ENCODE results near the gene LGMN.

DNA sequence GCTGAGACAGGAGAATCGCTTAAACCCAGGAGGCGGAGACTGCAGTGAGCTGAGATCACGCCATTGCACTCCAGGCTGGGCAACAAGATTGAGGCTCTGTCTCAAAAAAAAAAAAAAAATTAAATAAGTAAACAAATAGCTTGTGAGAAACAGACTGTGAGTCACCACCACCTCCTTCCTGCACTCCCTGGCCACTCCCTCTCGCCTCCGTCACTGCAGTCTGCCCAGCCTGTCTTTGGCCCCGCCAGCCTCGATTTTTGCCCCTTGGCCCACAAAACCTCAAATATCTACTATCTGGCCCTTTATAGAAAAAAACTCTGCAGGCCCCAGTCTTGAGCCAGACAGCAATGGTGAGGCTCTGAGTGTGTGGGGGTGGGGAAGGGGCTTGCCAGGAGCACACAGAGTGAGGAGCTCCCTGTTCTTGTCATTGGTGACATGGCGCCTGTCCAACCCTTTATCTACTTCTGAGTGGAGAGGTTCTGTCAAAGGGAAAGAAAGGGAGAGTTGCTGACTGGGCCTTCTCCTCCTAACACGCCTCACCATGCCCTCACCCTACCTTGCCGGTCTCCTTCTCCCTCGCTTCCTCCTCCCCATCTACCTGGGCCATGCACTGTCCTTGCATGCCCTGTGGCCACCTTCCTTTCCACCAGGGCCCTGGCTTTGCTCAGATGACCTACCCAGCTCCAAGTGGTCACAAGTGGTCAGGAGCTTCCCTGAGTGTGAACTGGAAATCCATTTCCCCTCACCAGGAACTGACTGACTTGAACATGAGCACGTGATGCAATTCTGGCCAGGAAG, 22.1 kb downstream of the LGMN start:
- TF ChIP-seq, protein P1, sequence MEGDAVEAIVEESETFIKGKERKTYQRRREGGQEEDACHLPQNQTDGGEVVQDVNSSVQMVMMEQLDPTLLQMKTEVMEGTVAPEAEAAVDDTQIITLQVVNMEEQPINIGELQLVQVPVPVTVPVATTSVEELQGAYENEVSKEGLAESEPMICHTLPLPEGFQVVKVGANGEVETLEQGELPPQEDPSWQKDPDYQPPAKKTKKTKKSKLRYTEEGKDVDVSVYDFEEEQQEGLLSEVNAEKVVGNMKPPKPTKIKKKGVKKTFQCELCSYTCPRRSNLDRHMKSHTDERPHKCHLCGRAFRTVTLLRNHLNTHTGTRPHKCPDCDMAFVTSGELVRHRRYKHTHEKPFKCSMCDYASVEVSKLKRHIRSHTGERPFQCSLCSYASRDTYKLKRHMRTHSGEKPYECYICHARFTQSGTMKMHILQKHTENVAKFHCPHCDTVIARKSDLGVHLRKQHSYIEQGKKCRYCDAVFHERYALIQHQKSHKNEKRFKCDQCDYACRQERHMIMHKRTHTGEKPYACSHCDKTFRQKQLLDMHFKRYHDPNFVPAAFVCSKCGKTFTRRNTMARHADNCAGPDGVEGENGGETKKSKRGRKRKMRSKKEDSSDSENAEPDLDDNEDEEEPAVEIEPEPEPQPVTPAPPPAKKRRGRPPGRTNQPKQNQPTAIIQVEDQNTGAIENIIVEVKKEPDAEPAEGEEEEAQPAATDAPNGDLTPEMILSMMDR (IDR thresholded peaks at IDR 0.05) = no peak
- no peak for TF ChIP-seq POLR2A (IDR thresholded peaks at IDR 0.05)
